ENCODE results near the gene BST1. TPM values are rescaled to one million over a fixed set of nuclear protein-coding genes. Genes with fewer than 3 reads are reported as not detected.

The BST1 gene
- total RNA-seq, 1 experiment from 2014 or later: 14.2 TPM

GRCh38 chr4:15668566-15669435 is 34.1 kb upstream of the BST1 start:
- H3K9me3 ChIP-seq (replicated peaks): no peaks in the 10 kb centered on the region
- H3K27ac ChIP-seq: no peak overlapping the region
- peaks cover 4% of the 10 kb centered on the region; the same call in 1 of the 2 replicates for H3K4me1 ChIP-seq (replicated peaks)
- H3K27me3 ChIP-seq (replicated peaks): no peaks in the 10 kb centered on the region
- no peak overlapping the region for H3K4me3 ChIP-seq
- H3K36me3 ChIP-seq: peaks cover 7% of the 10 kb centered on the region; the same call in 1 of the 2 replicates
- DNase-seq (ENCODE audit: low read depth in 1 of 2, low spot score in 2 of 2): no peak

GRCh38 chr4:15670576-15670975 is 32.3 kb upstream of the BST1 start:
- no peak for DNase-seq (ENCODE audit: low read depth in 1 of 2, low spot score in 2 of 2)
- no peak overlapping the region for H3K4me3 ChIP-seq
- no peak overlapping the region for H3K27ac ChIP-seq
- H3K9me3 ChIP-seq (replicated peaks): no peaks in the 10 kb centered on the region
- peaks cover 7% of the 10 kb centered on the region; the same call in 1 of the 2 replicates for H3K36me3 ChIP-seq
- H3K27me3 ChIP-seq (replicated peaks): no peaks in the 10 kb centered on the region
- H3K4me1 ChIP-seq (replicated peaks): peaks cover 4% of the 10 kb centered on the region; the same call in 1 of the 2 replicates

- no peaks in the 10 kb centered on the region for H3K9me3 ChIP-seq (replicated peaks)
- H3K36me3 ChIP-seq: peaks cover 5% of the 10 kb centered on the region; the same call in 1 of the 2 replicates
- no peak overlapping the region for H3K27ac ChIP-seq
- no peak overlapping the region for H3K4me3 ChIP-seq
- no peaks in the 10 kb centered on the region; the same call in 1 of the 2 replicates for H3K4me1 ChIP-seq (replicated peaks)
- DNase-seq (ENCODE audit: low read depth in 1 of 2, low spot score in 2 of 2): no peak
- H3K27me3 ChIP-seq (replicated peaks): no peaks in the 10 kb centered on the region
These were observed 30.8 kb upstream of the BST1 start for GRCh38 chr4:15672101-15672500.

- DNase-seq (ENCODE audit: low read depth in 1 of 2, low spot score in 2 of 2): no peak
- H3K27me3 ChIP-seq (replicated peaks): no peaks in the 10 kb centered on the region
- no peak overlapping the region for H3K4me3 ChIP-seq
- peaks cover 6% of the 10 kb centered on the region for H3K4me1 ChIP-seq (replicated peaks)
- H3K27ac ChIP-seq: no peak overlapping the region
- H3K36me3 ChIP-seq: no peaks in the 10 kb centered on the region; the same call in 1 of the 2 replicates
- H3K9me3 ChIP-seq (replicated peaks): no peaks in the 10 kb centered on the region
These were observed 29.5 kb upstream of the BST1 start for GRCh38 chr4:15673337-15673736.

- DNase-seq (ENCODE audit: low read depth in 1 of 2, low spot score in 2 of 2): no peak
- peaks cover 6% of the 10 kb centered on the region for H3K4me1 ChIP-seq (replicated peaks)
- H3K27ac ChIP-seq: no peak overlapping the region
- no peak overlapping the region for H3K4me3 ChIP-seq
- H3K9me3 ChIP-seq (replicated peaks): no peaks in the 10 kb centered on the region
- H3K27me3 ChIP-seq (replicated peaks): no peaks in the 10 kb centered on the region
- no peaks in the 10 kb centered on the region; the same call in 1 of the 2 replicates for H3K36me3 ChIP-seq
These were observed 28.8 kb upstream of the BST1 start for GRCh38 chr4:15674046-15674445.

- Histone ChIP-seq H3K4me3 (no peak overlapping the region), H3K27ac (no peak overlapping the region), H3K27me3 (replicated peaks) (no peaks in the 10 kb centered on the region), H3K9me3 (replicated peaks) (no peaks in the 10 kb centered on the region), H3K4me1 (replicated peaks) (peaks cover 6% of the 10 kb centered on the region), H3K36me3 (no peaks in the 10 kb centered on the region; the same call in 1 of the 2 replicates)
- DNase-seq (ENCODE audit: low read depth in 1 of 2, low spot score in 2 of 2): no peak
These were observed 27.9 kb upstream of the BST1 start for GRCh38 chr4:15674926-15675325.

- no peaks in the 10 kb centered on the region for H3K9me3 ChIP-seq (replicated peaks)
- H3K27ac ChIP-seq: no peak overlapping the region
- no peaks in the 10 kb centered on the region for H3K27me3 ChIP-seq (replicated peaks)
- no peak for DNase-seq (ENCODE audit: low read depth in 1 of 2, low spot score in 2 of 2)
- H3K36me3 ChIP-seq: no peaks in the 10 kb centered on the region; the same call in 1 of the 2 replicates
- H3K4me1 ChIP-seq (replicated peaks): peaks cover 6% of the 10 kb centered on the region
- no peak overlapping the region for H3K4me3 ChIP-seq
These were observed 27.5 kb upstream of the BST1 start for GRCh38 chr4:15675356-15675755.

GRCh38 chr4:15676039-15676438 is 26.8 kb upstream of the BST1 start:
- no peak for DNase-seq (ENCODE audit: low read depth in 1 of 2, low spot score in 2 of 2)
- no peaks in the 10 kb centered on the region for H3K9me3 ChIP-seq (replicated peaks)
- peaks cover 6% of the 10 kb centered on the region for H3K4me1 ChIP-seq (replicated peaks)
- no peak overlapping the region for H3K4me3 ChIP-seq
- H3K27me3 ChIP-seq (replicated peaks): no peaks in the 10 kb centered on the region
- H3K27ac ChIP-seq: no peak overlapping the region
- H3K36me3 ChIP-seq: no peaks in the 10 kb centered on the region; the same call in 1 of the 2 replicates

- Histone ChIP-seq H3K4me3 (no peak overlapping the region), H3K27me3 (replicated peaks) (no peaks in the 10 kb centered on the region), H3K4me1 (replicated peaks) (peaks cover 6% of the 10 kb centered on the region), H3K27ac (no peak overlapping the region), H3K36me3 (peaks cover 2% of the 10 kb centered on the region; the same call in 1 of the 2 replicates), H3K9me3 (replicated peaks) (no peaks in the 10 kb centered on the region)
- no peak for DNase-seq (ENCODE audit: low read depth in 1 of 2, low spot score in 2 of 2)
These were observed 26.0 kb upstream of the BST1 start for GRCh38 chr4:15676899-15677298.

- DNase-seq (ENCODE audit: low read depth in 1 of 2, low spot score in 2 of 2): no peak
- H3K9me3 ChIP-seq (replicated peaks): no peaks in the 10 kb centered on the region
- H3K4me1 ChIP-seq (replicated peaks): peaks cover 6% of the 10 kb centered on the region
- H3K4me3 ChIP-seq: no peak overlapping the region
- no peaks in the 10 kb centered on the region for H3K27me3 ChIP-seq (replicated peaks)
- H3K27ac ChIP-seq: no peak overlapping the region
- peaks cover 8% of the 10 kb centered on the region for H3K36me3 ChIP-seq
These were observed 25.3 kb upstream of the BST1 start for GRCh38 chr4:15677507-15677988.

- no peaks in the 10 kb centered on the region for H3K9me3 ChIP-seq (replicated peaks)
- H3K27ac ChIP-seq: peak overlapping the region; percentile 83
- peaks cover 15% of the 10 kb centered on the region for H3K4me1 ChIP-seq (replicated peaks)
- H3K4me3 ChIP-seq: peak overlapping the region; percentile 59
- peaks cover 30% of the 10 kb centered on the region for H3K36me3 ChIP-seq
- H3K27me3 ChIP-seq (replicated peaks): no peaks in the 10 kb centered on the region
- no peak for DNase-seq (ENCODE audit: low read depth in 1 of 2, low spot score in 2 of 2)
These were observed 21.8 kb upstream of the BST1 start for GRCh38 chr4:15681067-15681371.

- peaks cover 36% of the 10 kb centered on the region for H3K36me3 ChIP-seq
- peak; percentile 97 to 98 for DNase-seq (ENCODE audit: low read depth in 1 of 2, low spot score in 2 of 2)
- H3K4me1 ChIP-seq (replicated peaks): peaks cover 15% of the 10 kb centered on the region
- no peaks in the 10 kb centered on the region for H3K9me3 ChIP-seq (replicated peaks)
- no peaks in the 10 kb centered on the region for H3K27me3 ChIP-seq (replicated peaks)
- peak within 1 kb of the TSS; percentile 59 for H3K4me3 ChIP-seq
- peak within 1 kb of the TSS; percentile 91 for H3K27ac ChIP-seq
These were observed 21.3 kb upstream of the BST1 start, which contains the start of gene FAM200B for GRCh38 chr4:15681372-15682241. FAM200B (plus strand) TSS chr4:15681827; CDS start chr4:15686978, 5,151 bp downstream.

- H3K9me3 ChIP-seq (replicated peaks): no peaks in the 10 kb centered on the region
- H3K27me3 ChIP-seq (replicated peaks): no peaks in the 10 kb centered on the region
- H3K4me1 ChIP-seq (replicated peaks): peaks cover 13% of the 10 kb centered on the region
- peak overlapping the region; percentile 59 for H3K4me3 ChIP-seq
- no peak for DNase-seq (ENCODE audit: low read depth in 1 of 2, low spot score in 2 of 2)
- peak overlapping the region; percentile 91 for H3K27ac ChIP-seq
- H3K36me3 ChIP-seq: peaks cover 36% of the 10 kb centered on the region
These were observed 20.4 kb upstream of the BST1 start for GRCh38 chr4:15682242-15683142.

Data from SJSA1 (cell line).